ENCODE data around the gene RPS14. TPM values are rescaled to one million over a fixed set of nuclear protein-coding genes. Genes with fewer than 3 reads are reported as not detected.

The RPS14 gene
- polyA plus RNA-seq, 1 of the 3 experiments (the other 2 are of a cell fraction) = 10,227 TPM

- Histone ChIP-seq H3K27ac (ENCODE audit: low read depth in 2 of 2, low read length in 1 of 2) (no peak overlapping the region), H3K9me3 (no peaks in the 10 kb centered on the region), H3K9me2 (no peaks in the 10 kb centered on the region), H3K4me2 (no peak overlapping the region), H3K4me3 (ENCODE audit: low read depth in 2 of 2, low read length in 1 of 2) (no peak overlapping the region), H4K20me1 (ENCODE audit: insufficient read depth) (no peaks in the 10 kb centered on the region), H3F3A (replicated peaks; ENCODE audit: insufficient read depth) (peaks cover 10% of the 10 kb centered on the region), H3K79me2 (ENCODE audit: insufficient read depth) (no peaks in the 10 kb centered on the region), H3K27me3 (ENCODE audit: insufficient read depth) (no peaks in the 10 kb centered on the region), H3K36me3 (replicated peaks in 1 of 2; ENCODE audit: control insufficient read depth in 1 of 2, insufficient read depth in 2 of 2, low read length in 1 of 2) (peaks cover 0 to 7% of the 10 kb centered on the region in 2 experiments), H3K9ac (no peak overlapping the region), H3K4me1 (ENCODE audit: control insufficient read depth in 1 of 2, insufficient read depth in 2 of 2, low read depth in 1 of 2, low read length in 1 of 2) (peaks cover 4 to 8% of the 10 kb centered on the region in 2 experiments; a peak in 3 of 4 replicates), H2AFZ (ENCODE audit: low read depth) (no peak overlapping the region)
- POLR2A ChIA-PET = interaction anchor here (0.6 kb wide), 1 partner anchor 52 kb away, joined by 5 read pairs; no protein-coding TSS in a partner anchor
- DNase-seq = no peak
- TF ChIP-seq GABPA (IDR thresholded peaks at IDR 0.05; ENCODE audit: low read depth) (no peak), GATA2 (CRISPR knock-in tag; IDR thresholded peaks at IDR 0.05) (no peak), SIN3A (IDR thresholded peaks at IDR 0.05; ENCODE audit: borderline replicate concordance, low read depth, low read length) (no peak), NRF1 (IDR thresholded peaks at IDR 0.05; ENCODE audit: low read depth, low read length) (no peak), RCOR1 (IDR thresholded peaks at IDR 0.05; ENCODE audit: low read length) (no peak), EP300 (IDR thresholded peaks at IDR 0.05; ENCODE audit: borderline replicate concordance in 1 of 2, low read depth in 1 of 2, low read length in 1 of 2) (no peak), FOSL2 (IDR thresholded peaks at IDR 0.05; ENCODE audit: borderline replicate concordance, low read depth) (no peak), FOXJ3 (CRISPR knock-in tag; IDR thresholded peaks at IDR 0.05) (no peak), FOXM1 (IDR thresholded peaks at IDR 0.05; ENCODE audit: low read depth) (no peak), EZH2phosphoT487 (IDR thresholded peaks at IDR 0.05; ENCODE audit: borderline replicate concordance, low read depth) (no peak), MAX (IDR thresholded peaks at IDR 0.05; ENCODE audit: low read depth) (no peak)
- TF ChIP-seq, protein P1, sequence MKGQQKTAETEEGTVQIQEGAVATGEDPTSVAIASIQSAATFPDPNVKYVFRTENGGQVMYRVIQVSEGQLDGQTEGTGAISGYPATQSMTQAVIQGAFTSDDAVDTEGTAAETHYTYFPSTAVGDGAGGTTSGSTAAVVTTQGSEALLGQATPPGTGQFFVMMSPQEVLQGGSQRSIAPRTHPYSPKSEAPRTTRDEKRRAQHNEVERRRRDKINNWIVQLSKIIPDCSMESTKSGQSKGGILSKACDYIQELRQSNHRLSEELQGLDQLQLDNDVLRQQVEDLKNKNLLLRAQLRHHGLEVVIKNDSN (IDR thresholded peaks at IDR 0.05; ENCODE audit: borderline replicate concordance, low read depth) = no peak
- TF ChIP-seq, protein P2, sequence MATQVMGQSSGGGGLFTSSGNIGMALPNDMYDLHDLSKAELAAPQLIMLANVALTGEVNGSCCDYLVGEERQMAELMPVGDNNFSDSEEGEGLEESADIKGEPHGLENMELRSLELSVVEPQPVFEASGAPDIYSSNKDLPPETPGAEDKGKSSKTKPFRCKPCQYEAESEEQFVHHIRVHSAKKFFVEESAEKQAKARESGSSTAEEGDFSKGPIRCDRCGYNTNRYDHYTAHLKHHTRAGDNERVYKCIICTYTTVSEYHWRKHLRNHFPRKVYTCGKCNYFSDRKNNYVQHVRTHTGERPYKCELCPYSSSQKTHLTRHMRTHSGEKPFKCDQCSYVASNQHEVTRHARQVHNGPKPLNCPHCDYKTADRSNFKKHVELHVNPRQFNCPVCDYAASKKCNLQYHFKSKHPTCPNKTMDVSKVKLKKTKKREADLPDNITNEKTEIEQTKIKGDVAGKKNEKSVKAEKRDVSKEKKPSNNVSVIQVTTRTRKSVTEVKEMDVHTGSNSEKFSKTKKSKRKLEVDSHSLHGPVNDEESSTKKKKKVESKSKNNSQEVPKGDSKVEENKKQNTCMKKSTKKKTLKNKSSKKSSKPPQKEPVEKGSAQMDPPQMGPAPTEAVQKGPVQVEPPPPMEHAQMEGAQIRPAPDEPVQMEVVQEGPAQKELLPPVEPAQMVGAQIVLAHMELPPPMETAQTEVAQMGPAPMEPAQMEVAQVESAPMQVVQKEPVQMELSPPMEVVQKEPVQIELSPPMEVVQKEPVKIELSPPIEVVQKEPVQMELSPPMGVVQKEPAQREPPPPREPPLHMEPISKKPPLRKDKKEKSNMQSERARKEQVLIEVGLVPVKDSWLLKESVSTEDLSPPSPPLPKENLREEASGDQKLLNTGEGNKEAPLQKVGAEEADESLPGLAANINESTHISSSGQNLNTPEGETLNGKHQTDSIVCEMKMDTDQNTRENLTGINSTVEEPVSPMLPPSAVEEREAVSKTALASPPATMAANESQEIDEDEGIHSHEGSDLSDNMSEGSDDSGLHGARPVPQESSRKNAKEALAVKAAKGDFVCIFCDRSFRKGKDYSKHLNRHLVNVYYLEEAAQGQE (IDR thresholded peaks at IDR 0.05; ENCODE audit: low read depth, low read length) = no peak
- TF ChIP-seq, protein P3, sequence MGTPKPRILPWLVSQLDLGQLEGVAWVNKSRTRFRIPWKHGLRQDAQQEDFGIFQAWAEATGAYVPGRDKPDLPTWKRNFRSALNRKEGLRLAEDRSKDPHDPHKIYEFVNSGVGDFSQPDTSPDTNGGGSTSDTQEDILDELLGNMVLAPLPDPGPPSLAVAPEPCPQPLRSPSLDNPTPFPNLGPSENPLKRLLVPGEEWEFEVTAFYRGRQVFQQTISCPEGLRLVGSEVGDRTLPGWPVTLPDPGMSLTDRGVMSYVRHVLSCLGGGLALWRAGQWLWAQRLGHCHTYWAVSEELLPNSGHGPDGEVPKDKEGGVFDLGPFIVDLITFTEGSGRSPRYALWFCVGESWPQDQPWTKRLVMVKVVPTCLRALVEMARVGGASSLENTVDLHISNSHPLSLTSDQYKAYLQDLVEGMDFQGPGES (IDR thresholded peaks at IDR 0.05; ENCODE audit: low read depth, low read length) = no peak
- TF ChIP-seq, protein P4, sequence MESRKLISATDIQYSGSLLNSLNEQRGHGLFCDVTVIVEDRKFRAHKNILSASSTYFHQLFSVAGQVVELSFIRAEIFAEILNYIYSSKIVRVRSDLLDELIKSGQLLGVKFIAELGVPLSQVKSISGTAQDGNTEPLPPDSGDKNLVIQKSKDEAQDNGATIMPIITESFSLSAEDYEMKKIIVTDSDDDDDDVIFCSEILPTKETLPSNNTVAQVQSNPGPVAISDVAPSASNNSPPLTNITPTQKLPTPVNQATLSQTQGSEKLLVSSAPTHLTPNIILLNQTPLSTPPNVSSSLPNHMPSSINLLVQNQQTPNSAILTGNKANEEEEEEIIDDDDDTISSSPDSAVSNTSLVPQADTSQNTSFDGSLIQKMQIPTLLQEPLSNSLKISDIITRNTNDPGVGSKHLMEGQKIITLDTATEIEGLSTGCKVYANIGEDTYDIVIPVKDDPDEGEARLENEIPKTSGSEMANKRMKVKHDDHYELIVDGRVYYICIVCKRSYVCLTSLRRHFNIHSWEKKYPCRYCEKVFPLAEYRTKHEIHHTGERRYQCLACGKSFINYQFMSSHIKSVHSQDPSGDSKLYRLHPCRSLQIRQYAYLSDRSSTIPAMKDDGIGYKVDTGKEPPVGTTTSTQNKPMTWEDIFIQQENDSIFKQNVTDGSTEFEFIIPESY (IDR thresholded peaks at IDR 0.05; ENCODE audit: borderline replicate concordance, low read depth) = no peak
- 62% methylated on average over 2 of the region's 4 CpGs for WGBS (ENCODE audit: low lambda C conversion rate)
- CTCF ChIA-PET = interaction anchor here (1.4 to 2.3 kb wide), 2 partner anchors 16 to 30 kb away, joined by 3 to 11 read pairs; no protein-coding TSS in a partner anchor
Measured at GRCh38 chr5:150406103-150406722, 43.3 kb downstream of the RPS14 start.

Data from SK-N-SH (cell line).